SK-N-SH (cell line): ENCODE measurements around the gene NOTUM.

ENCODE experiments used
- CHD2 ChIP-seq: fragments of 150-350 bp; IDR thresholded peaks from 2 replicates; pipeline ENCODE4 v1.6.1; 2018; ENCODE audit warnings: low read length; ENCODE audit not compliant: partially characterized antibody
- GATA2 ChIP-seq: sonication (generic); formaldehyde crosslinking; IDR thresholded peaks from 2 replicates; pipeline ENCODE4 v1.5.0; 2020; ENCODE audit warnings: mild to moderate bottlenecking, missing genetic modification reagents
- POLR2AphosphoS5 ChIP-seq: IDR thresholded peaks from 2 replicates; pipeline ENCODE4 v1.6.1; 2012; ENCODE audit warnings: low read depth, low read length
- SMC3 ChIP-seq: IDR thresholded peaks from 2 replicates; pipeline ENCODE4 v1.6.1; 2012; ENCODE audit warnings: low read depth, low read length, improper control_type of control experiment
- TAF1 ChIP-seq: IDR thresholded peaks from 2 replicates; pipeline ENCODE4 v1.6.1; 2012; ENCODE audit warnings: low read depth, mild to moderate bottlenecking, low read length, moderate library complexity, borderline replicate concordance
- YY1 ChIP-seq: IDR thresholded peaks from 2 replicates; pipeline ENCODE4 v1.4.0; 2012; ENCODE audit warnings: low read depth, mild to moderate bottlenecking
- TF ChIP-seq, protein P1 (sequence below): fragments of 200-600 bp; sonication (generic); IDR thresholded peaks from 2 replicates; pipeline ENCODE4 v1.6.1; 2017; ENCODE audit warnings: antibody characterized with exemption, mild to moderate bottlenecking, moderate library complexity
- TF ChIP-seq, protein P2 (sequence below): IDR thresholded peaks from 2 replicates; pipeline ENCODE4 v1.4.0; 2012; ENCODE audit warnings: low read depth
- TF ChIP-seq, protein P3 (sequence below): IDR thresholded peaks from 2 replicates; pipeline ENCODE4 v1.6.1; 2012; ENCODE audit warnings: mild to moderate bottlenecking, low read depth, low read length, moderate library complexity

DNA sequence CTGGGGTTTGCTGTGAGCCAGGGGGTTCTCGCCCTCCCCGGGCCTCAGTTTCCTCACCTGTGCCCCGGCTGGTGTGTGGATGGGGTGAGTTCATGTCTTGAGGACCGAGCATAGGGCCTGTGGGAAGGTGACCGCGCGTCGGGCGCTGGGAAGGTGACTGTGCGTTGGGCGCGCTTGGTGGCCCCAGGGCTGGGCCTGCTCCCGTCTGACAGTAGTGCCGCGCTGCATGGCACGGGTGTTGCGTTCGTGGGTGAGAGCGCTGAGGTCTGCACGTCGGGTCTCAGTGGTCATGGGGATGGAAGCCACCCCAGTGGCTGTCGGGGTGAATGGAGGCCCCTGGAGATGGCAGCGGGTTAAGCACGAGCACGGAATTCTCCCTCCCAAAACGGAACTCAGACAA, 25.6 kb upstream of the NOTUM start:
- TF ChIP-seq SMC3 (no peak), GATA2 (no peak), POLR2AphosphoS5 (no peak), CHD2 (no peak), YY1 (no peak), TAF1 (no peak)
- TF ChIP-seq, protein P1, sequence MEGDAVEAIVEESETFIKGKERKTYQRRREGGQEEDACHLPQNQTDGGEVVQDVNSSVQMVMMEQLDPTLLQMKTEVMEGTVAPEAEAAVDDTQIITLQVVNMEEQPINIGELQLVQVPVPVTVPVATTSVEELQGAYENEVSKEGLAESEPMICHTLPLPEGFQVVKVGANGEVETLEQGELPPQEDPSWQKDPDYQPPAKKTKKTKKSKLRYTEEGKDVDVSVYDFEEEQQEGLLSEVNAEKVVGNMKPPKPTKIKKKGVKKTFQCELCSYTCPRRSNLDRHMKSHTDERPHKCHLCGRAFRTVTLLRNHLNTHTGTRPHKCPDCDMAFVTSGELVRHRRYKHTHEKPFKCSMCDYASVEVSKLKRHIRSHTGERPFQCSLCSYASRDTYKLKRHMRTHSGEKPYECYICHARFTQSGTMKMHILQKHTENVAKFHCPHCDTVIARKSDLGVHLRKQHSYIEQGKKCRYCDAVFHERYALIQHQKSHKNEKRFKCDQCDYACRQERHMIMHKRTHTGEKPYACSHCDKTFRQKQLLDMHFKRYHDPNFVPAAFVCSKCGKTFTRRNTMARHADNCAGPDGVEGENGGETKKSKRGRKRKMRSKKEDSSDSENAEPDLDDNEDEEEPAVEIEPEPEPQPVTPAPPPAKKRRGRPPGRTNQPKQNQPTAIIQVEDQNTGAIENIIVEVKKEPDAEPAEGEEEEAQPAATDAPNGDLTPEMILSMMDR = no peak
- TF ChIP-seq, protein P2, sequence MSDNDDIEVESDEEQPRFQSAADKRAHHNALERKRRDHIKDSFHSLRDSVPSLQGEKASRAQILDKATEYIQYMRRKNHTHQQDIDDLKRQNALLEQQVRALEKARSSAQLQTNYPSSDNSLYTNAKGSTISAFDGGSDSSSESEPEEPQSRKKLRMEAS = no peak
- TF ChIP-seq, protein P3, sequence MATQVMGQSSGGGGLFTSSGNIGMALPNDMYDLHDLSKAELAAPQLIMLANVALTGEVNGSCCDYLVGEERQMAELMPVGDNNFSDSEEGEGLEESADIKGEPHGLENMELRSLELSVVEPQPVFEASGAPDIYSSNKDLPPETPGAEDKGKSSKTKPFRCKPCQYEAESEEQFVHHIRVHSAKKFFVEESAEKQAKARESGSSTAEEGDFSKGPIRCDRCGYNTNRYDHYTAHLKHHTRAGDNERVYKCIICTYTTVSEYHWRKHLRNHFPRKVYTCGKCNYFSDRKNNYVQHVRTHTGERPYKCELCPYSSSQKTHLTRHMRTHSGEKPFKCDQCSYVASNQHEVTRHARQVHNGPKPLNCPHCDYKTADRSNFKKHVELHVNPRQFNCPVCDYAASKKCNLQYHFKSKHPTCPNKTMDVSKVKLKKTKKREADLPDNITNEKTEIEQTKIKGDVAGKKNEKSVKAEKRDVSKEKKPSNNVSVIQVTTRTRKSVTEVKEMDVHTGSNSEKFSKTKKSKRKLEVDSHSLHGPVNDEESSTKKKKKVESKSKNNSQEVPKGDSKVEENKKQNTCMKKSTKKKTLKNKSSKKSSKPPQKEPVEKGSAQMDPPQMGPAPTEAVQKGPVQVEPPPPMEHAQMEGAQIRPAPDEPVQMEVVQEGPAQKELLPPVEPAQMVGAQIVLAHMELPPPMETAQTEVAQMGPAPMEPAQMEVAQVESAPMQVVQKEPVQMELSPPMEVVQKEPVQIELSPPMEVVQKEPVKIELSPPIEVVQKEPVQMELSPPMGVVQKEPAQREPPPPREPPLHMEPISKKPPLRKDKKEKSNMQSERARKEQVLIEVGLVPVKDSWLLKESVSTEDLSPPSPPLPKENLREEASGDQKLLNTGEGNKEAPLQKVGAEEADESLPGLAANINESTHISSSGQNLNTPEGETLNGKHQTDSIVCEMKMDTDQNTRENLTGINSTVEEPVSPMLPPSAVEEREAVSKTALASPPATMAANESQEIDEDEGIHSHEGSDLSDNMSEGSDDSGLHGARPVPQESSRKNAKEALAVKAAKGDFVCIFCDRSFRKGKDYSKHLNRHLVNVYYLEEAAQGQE = no peak
